ENCODE results near the gene KCNJ15. TPM values are rescaled to one million over a fixed set of nuclear protein-coding genes. Genes with fewer than 3 reads are reported as not detected.
A peak's percentile ranks its signal among the peaks of the same experiment; 100 is the strongest.

Gene KCNJ15
- total and polyA plus RNA-seq, 2 of the 4 experiments (the other 2 are of a cell fraction): under 0.01 to 0.07 TPM

DNA sequence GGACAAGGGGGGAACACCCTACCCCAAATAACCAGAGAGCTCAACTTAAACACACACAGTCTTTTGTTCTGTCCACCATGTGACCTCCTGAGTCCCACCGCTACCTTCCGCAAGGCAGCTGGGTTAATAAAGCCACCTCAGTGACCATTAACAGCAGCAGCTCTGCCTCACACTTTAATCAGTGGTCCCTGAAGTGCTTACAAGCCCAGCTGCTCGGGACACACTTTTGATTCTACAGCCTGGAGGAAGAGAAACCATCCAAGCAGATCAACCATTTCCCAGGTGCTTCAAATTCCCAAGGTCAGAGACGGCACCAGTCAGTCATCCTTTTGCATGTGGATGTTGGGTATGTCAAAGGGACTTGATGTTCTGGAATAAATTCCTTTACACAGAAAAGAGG lies 70.1 kb downstream of the KCNJ15 start:
- Histone ChIP-seq H3K9me1 (ENCODE audit: insufficient read depth, low read length) (peaks cover 13% of the 10 kb centered on the region), H4K5ac (ENCODE audit: low read depth, low read length) (no peak overlapping the region), H2AK5ac (ENCODE audit: low read depth, low read length) (no peak overlapping the region; the same call in 1 of the 2 replicates), H3K18ac (ENCODE audit: low read depth, low read length) (no peak overlapping the region), H3K4ac (ENCODE audit: low read depth, low read length) (no peak overlapping the region), H2AK9ac (replicated peaks; ENCODE audit: low read depth, low read length, poor library complexity) (no peak overlapping the region), H3K4me2 (ENCODE audit: low read depth, low read length) (no peak overlapping the region), H3K27ac (ENCODE audit: insufficient read depth, low read length) (no peak overlapping the region), H2BK5ac (ENCODE audit: low read depth, low read length, poor library complexity, severe bottlenecking) (no peak overlapping the region), H4K8ac (ENCODE audit: low read depth in 2 of 2, low read length in 2 of 2) (no peak overlapping the region), H3K36me3 (ENCODE audit: control insufficient read depth, insufficient read depth, low read length) (no peaks in the 10 kb centered on the region), H3K56ac (ENCODE audit: extremely low read depth, insufficient read depth, low read length) (no peak overlapping the region), H4K91ac (ENCODE audit: insufficient read depth, low read depth, low read length) (no peak overlapping the region), H3K14ac (replicated peaks; ENCODE audit: low read depth, low read length) (0 out of 2 replicates have a peak overlapping the region, but pooled peaks have one; percentile 20), H3K79me1 (ENCODE audit: low read depth in 1 of 2, low read length in 2 of 2) (no peaks in the 10 kb centered on the region), H2BK20ac (ENCODE audit: low read depth, low read length) (no peak overlapping the region; the same call in 1 of the 2 replicates), H3K27me3 (ENCODE audit: control insufficient read depth, insufficient read depth, low read length) (no peaks in the 10 kb centered on the region), H4K20me1 (ENCODE audit: insufficient read depth, low read length) (no peaks in the 10 kb centered on the region), H2BK15ac (ENCODE audit: low read depth, low read length) (no peak overlapping the region; the same call in 2 of the 3 replicates), H3K9ac (ENCODE audit: low read depth, low read length) (no peak overlapping the region), H3K4me1 (ENCODE audit: control insufficient read depth, insufficient read depth, low read length) (peaks cover 5% of the 10 kb centered on the region), H2AFZ (replicated peaks; ENCODE audit: low read length, poor library complexity) (no peak overlapping the region), H3K9me3 (ENCODE audit: control insufficient read depth, insufficient read depth, low read length) (no peaks in the 10 kb centered on the region), H3K4me3 (ENCODE audit: insufficient read depth, low read depth, low read length) (no peak overlapping the region), H3K23ac (ENCODE audit: low read depth, low read length) (no peak overlapping the region), H2BK120ac (ENCODE audit: low read depth, low read length) (no peak overlapping the region)
- intact Hi-C loops (cut with micrococcal nuclease): no loop called here
- in situ Hi-C loops (cut with MboI; ENCODE audit: low sequenced_read_pairs): no loop called here
- BruUV-seq (replicated peaks): no TSS peak
- DNase-seq (no peak), ATAC-seq (ENCODE audit: low read depth) (no peak)
- no CpG with 5 or more reads among the region's 4 CpGs for WGBS, 2 experiments (ENCODE audit: extremely low coverage in 2 of 2, insufficient read length in 1 of 2)
- dilution Hi-C loops (cut with HindIII; ENCODE audit: low sequenced_read_pairs, unreplicated experiment): no loop called here
- POLR2A ChIA-PET (ENCODE audit: unreplicated experiment): no interaction called here
- TF ChIP-seq MAFK (IDR thresholded peaks at IDR 0.05; ENCODE audit: low read depth, low read length) (no peak), SMC3 (IDR thresholded peaks at IDR 0.05; ENCODE audit: low read depth, low read length) (no peak), MAZ (IDR thresholded peaks at IDR 0.05; ENCODE audit: borderline replicate concordance, low read depth, low read length) (no peak), RAD21 (IDR thresholded peaks at IDR 0.05; ENCODE audit: low read length) (no peak), CEBPB (IDR thresholded peaks at IDR 0.05; ENCODE audit: low read depth, low read length) (no peak), NFE2L2 (IDR thresholded peaks at IDR 0.05; ENCODE audit: low read depth, low read length) (no peak), POLR2A (IDR thresholded peaks at IDR 0.05; ENCODE audit: low read depth, low read length) (no peak), FOS (IDR thresholded peaks at IDR 0.05; ENCODE audit: low read depth, low read length) (no peak)
- TF ChIP-seq, protein P1, sequence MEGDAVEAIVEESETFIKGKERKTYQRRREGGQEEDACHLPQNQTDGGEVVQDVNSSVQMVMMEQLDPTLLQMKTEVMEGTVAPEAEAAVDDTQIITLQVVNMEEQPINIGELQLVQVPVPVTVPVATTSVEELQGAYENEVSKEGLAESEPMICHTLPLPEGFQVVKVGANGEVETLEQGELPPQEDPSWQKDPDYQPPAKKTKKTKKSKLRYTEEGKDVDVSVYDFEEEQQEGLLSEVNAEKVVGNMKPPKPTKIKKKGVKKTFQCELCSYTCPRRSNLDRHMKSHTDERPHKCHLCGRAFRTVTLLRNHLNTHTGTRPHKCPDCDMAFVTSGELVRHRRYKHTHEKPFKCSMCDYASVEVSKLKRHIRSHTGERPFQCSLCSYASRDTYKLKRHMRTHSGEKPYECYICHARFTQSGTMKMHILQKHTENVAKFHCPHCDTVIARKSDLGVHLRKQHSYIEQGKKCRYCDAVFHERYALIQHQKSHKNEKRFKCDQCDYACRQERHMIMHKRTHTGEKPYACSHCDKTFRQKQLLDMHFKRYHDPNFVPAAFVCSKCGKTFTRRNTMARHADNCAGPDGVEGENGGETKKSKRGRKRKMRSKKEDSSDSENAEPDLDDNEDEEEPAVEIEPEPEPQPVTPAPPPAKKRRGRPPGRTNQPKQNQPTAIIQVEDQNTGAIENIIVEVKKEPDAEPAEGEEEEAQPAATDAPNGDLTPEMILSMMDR (conservative IDR thresholded peaks at IDR 0.05; ENCODE audit: low read depth, low read length): no peak
- TF ChIP-seq, protein P2, sequence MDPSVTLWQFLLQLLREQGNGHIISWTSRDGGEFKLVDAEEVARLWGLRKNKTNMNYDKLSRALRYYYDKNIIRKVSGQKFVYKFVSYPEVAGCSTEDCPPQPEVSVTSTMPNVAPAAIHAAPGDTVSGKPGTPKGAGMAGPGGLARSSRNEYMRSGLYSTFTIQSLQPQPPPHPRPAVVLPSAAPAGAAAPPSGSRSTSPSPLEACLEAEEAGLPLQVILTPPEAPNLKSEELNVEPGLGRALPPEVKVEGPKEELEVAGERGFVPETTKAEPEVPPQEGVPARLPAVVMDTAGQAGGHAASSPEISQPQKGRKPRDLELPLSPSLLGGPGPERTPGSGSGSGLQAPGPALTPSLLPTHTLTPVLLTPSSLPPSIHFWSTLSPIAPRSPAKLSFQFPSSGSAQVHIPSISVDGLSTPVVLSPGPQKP (IDR thresholded peaks at IDR 0.05; ENCODE audit: borderline replicate concordance, low read depth, low read length): no peak
- TF ChIP-seq, protein P3, sequence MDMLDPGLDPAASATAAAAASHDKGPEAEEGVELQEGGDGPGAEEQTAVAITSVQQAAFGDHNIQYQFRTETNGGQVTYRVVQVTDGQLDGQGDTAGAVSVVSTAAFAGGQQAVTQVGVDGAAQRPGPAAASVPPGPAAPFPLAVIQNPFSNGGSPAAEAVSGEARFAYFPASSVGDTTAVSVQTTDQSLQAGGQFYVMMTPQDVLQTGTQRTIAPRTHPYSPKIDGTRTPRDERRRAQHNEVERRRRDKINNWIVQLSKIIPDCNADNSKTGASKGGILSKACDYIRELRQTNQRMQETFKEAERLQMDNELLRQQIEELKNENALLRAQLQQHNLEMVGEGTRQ (IDR thresholded peaks at IDR 0.05; ENCODE audit: low read depth, low read length): no peak
- CTCF ChIA-PET: interaction anchor here (1.1 kb wide), 1 partner anchor 31 kb away, joined by 5 read pairs; no protein-coding TSS in a partner anchor

All from IMR-90 (cell line).